HG02885 (cell line): ENCODE data around the gene SYNM.
A peak's percentile ranks its signal among the peaks of the same experiment; 100 is the strongest.
"Not testable (repeated sequence)": the region's sequence is repeated elsewhere in the genome, so short reads cannot be mapped to it uniquely, and the experiment has no call there.

Experiments used
- ATAC-seq: cut with Tn5 transposase; IDR thresholded peaks from one replicate; pipeline ENCODE4 v1.9.1; 2021; ENCODE audit warnings: mild to moderate bottlenecking; ENCODE audit not compliant: unreplicated experiment, poor library complexity

The SYNM gene

GRCh38 chr15:99105514-99106341 is 848 bp downstream of the SYNM start:
- ATAC-seq = peak; percentile 21

DNA sequence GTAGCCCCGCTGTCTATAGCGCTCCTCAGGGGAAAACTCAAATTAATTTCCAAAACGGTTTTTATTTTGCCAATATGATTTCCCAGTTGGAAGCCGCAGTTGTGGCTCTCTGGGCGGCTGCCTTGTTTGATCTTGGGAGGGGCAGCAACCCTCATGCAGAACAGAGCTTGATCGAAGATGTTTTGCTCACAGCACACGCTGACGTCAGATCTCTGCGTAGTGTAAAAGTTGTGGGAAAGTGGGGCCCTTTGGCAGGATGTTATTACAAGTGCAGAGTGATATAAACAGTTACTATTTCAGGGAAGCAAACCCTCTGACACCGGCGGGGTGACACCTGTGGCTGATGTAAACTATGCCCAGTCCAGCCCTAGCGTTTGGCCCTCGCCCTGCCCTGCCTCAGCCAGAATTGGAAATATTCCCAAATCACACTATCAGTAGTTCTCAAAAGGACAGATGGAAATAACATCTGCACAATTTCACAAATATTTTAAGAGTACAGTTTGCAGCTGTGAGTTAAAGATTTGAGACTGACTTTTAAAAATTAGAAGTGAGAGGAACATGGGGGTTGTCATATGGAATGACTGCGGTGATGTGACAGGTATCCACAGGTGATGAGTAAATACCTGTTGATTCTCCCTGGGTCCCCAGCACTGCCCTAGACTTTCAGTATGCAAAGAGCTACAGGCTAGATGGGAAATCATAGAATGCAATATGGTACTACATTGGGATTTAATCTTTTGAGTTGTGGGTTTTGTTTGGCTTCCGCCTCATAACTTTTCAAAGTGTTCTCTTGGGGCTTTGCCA is 1.7 kb downstream of the SYNM start:
- no peak for ATAC-seq

DNA sequence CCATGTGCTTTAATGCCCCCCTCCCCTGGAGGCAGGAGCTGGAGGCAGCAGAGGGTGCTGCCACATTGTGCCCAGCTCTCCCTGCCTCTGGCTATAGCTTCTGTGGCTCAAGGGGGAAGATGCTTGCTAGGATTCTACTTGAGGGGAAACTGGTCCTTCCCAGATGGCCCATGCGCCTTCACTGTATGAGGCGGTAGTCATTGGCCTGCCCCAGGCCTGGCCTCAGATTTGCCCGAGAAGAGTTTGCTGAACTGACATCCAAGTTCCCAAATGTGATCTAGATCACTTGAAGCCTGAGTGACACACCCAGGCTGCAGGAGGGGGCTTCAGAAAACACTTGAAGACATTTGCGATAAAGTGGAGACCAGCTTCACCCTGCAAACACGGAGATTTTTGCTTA is 4.1 kb downstream of the SYNM start:
- ATAC-seq = no peak

GRCh38 chr15:99109555-99110021 is 4.7 kb downstream of the SYNM start:
- ATAC-seq = no peak

GRCh38 chr15:99110093-99110492 is 5.2 kb downstream of the SYNM start:
- ATAC-seq = no peak

DNA sequence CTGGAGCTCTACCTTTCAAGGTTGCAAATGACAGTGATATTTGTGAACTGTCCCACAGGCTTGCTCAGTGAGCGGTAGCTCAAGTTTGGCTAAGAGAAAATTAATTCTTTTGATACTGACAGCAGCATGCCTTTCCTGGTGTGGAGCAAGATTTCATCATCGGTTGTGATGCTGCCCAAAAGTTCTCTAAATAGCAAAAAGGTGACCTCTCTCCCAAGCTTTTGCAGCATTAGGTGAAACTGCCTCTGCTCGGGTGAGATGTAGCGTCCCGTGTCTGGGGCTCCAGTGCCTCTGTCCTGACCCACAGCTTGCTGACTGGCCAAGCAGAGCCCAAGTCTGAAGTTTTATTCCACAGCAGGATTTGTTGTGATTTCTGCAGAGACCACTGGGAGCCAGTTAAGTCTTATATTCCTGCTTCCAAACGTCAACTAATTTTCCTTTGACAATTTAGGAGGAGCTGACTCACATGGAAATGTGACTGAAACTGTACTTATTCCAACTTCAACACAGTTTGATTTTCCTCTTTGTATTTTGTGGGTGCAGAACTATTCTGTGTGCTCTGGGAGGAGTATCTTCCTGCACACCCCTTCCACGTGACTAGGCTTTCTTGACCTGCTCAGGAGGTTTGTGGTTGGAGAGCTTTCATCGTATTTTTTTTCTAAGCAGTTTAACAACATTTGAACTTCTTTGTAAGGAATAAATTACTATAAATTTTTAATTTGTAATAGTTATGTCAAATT is 5.9 kb downstream of the SYNM start:
- ATAC-seq = no peak

DNA sequence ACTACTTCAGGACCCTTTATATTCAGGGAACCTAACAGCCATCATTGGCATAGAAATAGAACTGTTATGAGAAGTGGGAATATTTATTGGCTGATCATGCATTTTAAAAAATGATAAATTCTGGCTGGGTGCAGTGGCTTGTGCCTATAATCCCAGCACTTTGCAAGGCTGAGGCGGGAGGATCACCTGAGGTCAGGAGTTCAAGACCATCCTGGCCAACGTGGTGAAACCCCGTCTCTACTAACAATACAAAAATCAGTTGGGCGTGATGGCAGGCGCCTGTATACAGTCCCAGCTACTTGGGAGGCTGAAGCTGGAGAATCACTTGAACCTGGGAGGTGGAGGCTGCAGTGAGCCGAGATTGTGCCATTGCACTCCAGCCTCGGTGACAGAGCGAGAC is 6.8 kb downstream of the SYNM start:
- not testable (repeated sequence) for ATAC-seq

GRCh38 chr15:99113547-99114271 is 8.8 kb downstream of the SYNM start:
- no peak for ATAC-seq

DNA sequence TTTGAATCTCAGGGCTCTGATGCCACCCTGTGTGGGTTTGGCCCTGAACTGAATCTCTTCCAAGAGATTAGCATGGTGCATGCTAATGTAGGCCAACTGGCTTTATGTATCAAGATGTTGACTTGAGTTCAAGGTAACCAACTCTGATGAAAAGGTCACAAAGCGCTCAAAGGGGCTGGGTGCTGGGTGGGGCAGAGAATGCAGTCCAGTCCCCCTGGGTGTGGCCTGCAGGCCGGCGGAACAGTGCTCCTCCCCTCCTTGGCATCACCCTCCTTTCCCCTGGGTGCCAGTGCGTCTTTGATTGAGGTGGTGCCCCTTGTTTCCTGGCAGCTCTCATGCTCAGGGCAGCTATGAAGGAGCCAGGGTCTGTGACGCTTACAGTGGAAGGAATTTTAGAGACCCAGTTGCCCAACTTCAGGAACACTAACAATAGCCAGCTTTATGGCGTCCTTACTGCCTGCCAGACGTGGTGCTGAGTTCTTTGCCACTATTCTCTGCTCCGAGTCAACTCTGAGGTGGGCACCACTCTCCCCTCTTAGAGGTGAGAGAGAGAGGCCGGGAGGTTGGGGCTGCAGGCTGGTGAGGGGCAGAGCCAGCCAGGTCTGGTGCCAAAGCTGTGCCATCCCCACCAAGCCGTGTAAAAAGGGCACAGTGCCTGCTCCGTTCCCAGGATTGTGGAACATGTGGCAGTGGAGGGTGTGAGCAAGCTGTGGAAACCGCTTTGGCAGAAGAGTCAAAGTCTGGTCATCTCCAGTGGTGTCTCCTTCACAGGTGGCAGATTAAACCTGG is 9.8 kb downstream of the SYNM start:
- ATAC-seq = no peak

GRCh38 chr15:99115300-99116215 is 10.7 kb downstream of the SYNM start:
- no peak for ATAC-seq

DNA sequence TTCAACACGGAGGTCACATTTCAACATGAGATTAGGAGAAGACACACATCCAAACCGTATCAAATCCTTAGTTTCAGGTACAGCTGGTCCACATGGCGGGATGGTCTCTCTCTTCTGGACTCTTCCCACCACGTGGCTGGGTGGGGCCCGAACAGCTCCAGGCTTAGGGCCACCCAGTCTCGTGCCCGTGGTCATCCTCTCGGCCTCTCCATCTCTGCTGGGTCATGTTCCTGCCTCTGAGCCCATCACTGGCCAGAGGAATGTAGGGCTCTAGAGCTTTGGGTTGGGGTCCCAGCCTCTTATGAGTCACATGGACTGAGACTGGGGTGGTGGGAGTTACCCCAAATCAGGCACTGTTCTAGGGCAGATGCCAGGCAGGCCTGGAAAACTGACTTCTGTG is 12.2 kb downstream of the SYNM start:
- no peak for ATAC-seq

GRCh38 chr15:99117563-99118257 is 12.8 kb downstream of the SYNM start:
- ATAC-seq = no peak

GRCh38 chr15:99118258-99118632 is 13.4 kb downstream of the SYNM start:
- no peak for ATAC-seq

GRCh38 chr15:99118801-99119546 is 14.1 kb downstream of the SYNM start:
- no peak for ATAC-seq

- no peak for ATAC-seq
These were observed 15.3 kb downstream of the SYNM start for GRCh38 chr15:99120050-99120777.

GRCh38 chr15:99121207-99121606 is 16.3 kb downstream of the SYNM start:
- ATAC-seq = no peak
